IPS DF 4.7 (cell line): ENCODE measurements around the gene FBXO46.

ENCODE experiments used
- DNase-seq: peaks from one replicate; pipeline ENCODE4 v3.0.0-alpha.2; 2013; ENCODE audit warnings: low spot score; ENCODE audit errors: extremely low read depth

Gene FBXO46

DNA sequence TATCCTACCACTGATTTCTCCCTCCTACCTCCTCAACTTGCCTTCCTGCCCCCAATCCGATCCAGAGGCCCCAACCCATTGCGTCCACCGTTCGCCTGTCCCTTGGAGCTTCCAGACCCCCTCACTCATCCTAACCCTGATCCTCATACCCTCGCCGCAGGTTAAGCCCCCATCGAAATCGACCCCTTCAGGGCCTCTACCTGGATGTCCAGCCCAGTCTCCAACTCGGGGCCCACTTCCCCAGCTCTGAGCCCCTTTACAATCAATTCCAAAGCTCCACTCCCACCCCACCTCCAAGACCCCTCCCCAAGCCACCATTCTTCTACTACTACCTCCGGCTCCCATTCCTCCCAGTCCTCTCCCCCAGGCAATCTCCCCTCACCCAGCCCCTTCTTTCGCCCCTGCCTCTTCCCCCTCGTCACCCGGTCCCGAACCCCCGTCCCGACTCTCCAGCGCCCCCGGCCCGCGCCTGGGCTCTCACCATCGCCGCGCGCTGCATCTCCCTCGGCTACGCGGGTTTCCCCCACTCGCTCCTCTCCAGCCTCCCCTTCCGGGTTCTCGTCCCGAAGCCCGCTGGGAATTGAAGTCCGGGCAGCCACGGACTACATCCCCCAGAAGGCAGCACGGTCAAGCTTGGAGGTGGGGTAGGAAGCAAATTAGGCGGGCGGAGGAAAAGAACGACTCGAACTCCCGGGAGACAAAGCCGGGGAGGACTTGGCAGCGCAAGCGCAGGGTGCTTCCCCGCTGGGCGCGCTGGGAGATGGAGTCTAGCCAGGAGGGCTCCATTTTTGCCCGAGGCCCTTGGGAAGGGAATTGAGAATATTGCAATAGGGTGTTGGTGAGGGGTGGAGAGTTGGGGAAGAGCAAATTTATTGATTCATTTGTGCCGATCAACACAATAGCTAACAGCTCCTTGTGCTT, at the start of gene FBXO46:
FBXO46 (minus strand) TSS at position 529 of the 921 bp plus-strand sequence. CDS start 17,401 bp downstream, outside the sequence.
- peak; percentile 97 for DNase-seq

DNA sequence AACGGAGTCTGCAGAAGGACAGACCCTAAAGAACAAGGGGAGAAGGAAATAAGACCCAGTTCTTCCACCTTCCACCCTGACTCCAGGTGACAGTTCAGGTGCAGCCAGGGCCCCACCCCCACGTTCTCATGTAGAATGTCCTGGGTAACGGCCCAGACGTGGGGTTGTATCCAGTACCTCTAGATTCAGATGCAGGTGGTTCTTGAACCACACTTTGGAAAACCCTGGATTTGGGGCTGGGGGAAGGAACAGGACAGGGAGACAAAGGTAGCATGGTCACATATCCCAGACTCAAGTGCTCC, 49.4 kb upstream of the FBXO46 start:
- DNase-seq = no peak

- no peak for DNase-seq
These were observed 48.8 kb upstream of the FBXO46 start for GRCh38 chr19:45779231-45780145.

DNA sequence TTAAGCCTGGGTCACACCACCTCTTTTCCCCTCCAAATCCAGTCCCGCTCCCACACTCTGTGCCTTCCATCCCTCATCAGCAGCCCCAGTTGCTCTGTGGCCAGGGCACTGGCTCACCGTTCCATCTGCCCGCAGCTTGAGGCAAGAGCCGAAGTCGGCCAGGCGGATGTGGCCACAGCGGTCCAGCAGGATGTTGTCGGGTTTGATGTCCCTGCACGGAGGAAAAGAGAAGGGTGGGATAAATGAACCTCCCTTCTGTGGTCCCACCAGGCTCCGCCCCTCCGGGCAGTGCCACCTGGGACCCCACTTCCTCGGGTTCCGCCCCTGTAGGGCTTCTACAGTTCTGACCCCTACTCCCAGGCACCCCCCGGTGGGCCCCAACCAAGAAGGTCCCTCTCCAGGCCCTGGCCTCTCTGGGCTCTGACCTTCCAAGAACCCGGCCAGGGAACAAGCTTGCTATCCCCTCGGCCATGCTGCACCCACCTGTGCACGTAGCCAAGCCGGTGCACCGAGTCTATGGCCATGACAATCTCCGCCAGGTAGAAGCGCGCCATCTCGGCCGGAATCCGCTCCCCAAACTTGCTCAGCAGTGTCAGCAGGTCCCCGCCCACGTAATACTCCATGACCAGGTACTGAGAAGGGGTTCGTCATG, 47.4 kb upstream of the FBXO46 start:
- no peak for DNase-seq

DNA sequence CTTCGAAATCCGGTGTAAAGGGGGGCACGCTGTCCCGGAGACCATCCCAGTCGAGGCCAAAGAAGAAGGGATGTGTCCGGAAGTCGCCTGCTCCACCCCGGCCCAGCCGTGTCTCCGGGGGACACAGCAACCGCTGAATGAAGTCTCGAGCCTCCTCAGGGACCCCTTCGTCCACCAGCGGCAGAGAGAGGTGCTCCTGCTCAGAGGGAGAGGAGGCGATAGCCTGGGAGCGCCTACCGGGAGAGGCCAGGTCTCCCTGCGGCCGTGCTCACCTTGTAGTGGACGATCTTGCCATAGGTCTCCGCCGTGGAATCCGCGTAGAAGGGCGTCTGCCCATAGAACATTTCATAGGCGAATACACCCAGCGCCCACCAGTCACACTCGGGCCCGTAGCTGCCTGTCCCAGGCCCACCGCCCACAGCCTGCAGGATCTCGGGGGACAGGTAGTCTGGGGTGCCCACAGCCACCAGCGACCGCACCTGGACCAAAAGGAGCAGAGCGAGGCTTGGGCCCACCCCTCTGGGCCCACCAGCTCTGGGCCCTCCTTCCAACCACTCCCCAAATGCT, 46.8 kb upstream of the FBXO46 start:
- DNase-seq = no peak

DNA sequence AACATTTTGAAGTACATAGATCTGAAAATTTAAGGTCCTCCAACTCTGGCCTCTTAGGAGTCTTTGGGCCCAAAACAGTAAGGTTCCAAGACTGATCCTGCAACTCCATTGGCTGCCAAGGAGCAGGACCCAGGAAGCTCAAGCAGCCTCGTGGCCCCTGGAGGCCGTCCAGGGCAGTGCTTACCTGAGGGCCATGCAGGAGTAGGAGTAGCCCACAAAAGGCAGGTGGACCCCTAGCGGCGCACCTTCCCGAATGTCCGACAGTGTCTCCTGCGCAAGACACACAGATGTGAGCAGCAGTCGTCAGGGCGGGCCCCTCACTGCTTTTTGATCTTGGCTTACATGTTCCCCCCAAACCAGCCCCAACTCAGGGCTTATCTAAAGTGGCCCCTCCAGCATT, 44.1 kb upstream of the FBXO46 start:
- DNase-seq = no peak

- no peak for DNase-seq
These were observed 42.7 kb upstream of the FBXO46 start for GRCh38 chr19:45773384-45773783.

DNA sequence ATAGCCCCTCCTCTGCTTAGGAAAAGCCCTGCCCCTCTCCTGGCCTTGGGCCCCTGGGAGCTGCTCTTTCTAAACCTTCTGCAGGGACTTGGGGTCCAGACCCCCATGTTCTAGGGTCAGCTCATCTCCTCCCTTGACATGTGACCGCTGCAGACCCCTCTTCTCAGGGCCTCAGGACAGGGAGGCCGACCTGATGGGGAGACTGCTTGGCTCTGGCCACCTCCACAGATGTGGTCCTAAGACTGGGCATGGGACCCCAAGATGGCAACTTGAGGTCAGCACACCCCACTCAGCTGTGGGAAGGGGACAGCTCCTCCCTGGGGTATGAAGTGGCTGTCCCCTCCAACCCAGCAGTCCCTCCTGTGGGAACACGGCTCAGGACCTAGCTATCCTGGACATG, 42.2 kb upstream of the FBXO46 start:
- no peak for DNase-seq

- DNase-seq = no peak
These were observed 41.6 kb upstream of the FBXO46 start for GRCh38 chr19:45772130-45772840.

DNA sequence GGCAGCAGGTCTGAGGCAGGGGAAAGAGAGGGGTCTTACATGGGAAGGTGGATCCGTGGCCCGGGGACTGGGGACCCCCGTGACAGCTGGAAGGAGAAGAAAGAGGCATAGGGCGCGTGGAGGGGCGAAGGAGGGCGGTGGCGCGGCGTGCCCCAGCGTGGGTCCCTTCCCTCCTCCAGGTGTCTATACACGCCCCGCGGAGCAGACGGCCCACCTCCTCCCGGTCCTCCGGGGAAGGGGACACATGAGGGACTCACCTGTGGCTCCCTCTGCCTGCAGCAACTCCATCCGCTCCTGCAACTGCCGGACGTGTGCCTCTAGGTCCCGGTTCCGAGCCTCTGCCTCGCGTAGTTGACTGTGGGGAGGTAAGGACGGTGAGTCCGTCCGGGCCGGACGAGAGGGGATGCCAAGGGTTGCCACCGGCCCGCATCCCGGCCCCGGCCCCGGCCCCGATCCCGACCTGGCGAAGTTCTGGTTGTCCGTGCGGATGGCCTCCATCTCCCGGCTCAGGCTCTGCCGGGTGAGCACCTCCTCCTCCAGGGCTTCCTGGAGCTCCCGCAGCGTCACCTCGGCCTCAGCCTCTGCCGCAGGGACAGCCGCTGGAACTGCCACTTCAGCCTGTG, 40.7 kb upstream of the FBXO46 start:
- no peak for DNase-seq

DNA sequence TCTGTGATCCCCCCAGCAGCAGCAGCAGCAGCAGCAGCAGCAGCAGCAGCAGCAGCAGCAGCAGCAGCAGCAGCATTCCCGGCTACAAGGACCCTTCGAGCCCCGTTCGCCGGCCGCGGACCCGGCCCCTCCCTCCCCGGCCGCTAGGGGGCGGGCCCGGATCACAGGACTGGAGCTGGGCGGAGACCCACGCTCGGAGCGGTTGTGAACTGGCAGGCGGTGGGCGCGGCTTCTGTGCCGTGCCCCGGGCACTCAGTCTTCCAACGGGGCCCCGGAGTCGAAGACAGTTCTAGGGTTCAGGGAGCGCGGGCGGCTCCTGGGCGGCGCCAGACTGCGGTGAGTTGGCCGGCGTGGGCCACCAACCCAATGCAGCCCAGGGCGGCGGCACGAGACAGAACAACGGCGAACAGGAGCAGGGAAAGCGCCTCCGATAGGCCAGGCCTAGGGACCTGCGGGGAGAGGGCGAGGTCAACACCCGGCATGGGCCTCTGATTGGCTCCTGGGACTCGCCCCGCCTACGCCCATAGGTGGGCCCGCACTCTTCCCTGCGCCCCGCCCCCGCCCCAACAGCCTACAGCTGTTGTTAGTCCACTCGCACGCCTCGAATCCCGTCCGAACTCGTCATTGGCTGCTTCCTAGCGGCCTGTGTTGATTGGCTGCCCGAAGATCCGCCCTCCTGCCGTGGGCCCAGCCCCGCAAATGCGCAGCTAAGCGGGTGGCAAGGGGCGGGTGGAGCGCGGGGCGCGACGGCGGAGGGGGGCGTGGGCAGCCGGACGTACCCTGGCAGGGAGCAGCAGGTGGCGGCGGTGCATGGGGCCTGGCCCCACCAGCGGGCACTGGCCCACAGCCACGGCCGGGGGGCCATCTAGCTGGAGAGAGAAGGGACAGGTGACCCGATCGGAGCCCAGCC, 39.8 kb upstream of the FBXO46 start:
- no peak for DNase-seq

- DNase-seq = no peak
These were observed 39.1 kb upstream of the FBXO46 start for GRCh38 chr19:45769821-45770191.

DNA sequence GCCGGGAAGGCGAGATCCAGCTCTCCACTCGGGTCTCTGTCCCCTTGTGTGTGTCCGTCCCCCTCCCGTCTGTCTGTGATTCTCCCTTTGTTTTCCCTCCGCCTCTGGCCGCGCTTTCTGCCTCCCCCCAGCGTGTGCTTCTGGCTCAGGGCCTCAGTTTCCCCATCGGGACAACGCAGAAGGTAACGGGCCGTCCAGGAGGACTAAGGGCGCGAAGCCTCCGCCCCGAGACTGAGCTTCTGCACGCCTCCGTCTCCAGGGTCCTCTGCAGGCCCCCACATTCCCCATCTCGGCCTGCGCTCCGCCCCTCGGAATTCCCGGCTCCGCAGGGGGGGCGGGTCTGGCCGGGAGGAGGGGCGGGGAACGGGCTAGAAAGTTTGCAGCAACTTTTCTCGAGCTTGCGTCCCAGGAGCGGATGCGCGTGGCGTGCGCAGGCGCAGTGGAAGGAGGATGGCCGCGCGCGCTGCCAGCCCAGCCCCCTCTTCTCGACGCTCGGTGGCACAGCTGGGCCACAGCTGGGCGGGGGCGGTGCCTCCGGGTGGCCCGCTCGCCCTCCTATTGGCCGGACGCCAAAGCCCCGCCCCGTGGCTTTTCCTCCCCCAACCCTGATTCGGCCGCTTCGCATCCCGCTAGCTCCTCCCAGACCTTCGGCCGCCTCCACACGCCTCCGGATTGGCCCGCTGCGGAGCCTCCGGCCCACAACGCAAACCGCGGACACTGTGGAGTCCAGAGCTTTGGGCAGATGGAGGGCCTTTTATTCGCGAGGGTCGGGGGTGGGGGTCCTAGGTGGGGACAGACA, 38.5 kb upstream of the FBXO46 start, which contains the start of gene SIX5:
SIX5 (minus strand) TSS at position 269 of the 799 bp plus-strand sequence. CDS start 408 bp downstream, outside the sequence.
- no peak for DNase-seq

DNA sequence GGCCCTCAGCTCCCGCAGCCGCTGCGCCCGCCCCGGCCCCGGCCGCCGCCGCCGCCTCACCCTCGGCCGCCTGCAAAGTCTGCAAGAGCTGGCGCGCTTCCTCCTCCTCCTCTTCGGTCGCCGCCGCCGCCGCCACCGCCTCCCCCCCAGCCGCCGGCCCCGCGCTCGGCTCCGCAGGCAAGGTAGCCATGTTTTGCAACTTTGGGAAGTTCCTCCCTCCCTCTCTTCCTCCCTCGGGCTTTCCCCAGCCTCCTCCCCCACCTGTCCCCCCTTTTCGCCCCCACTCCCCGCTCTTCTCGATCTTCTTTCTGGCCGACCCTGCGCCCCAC, 37.9 kb upstream of the FBXO46 start:
- no peak for DNase-seq

DNA sequence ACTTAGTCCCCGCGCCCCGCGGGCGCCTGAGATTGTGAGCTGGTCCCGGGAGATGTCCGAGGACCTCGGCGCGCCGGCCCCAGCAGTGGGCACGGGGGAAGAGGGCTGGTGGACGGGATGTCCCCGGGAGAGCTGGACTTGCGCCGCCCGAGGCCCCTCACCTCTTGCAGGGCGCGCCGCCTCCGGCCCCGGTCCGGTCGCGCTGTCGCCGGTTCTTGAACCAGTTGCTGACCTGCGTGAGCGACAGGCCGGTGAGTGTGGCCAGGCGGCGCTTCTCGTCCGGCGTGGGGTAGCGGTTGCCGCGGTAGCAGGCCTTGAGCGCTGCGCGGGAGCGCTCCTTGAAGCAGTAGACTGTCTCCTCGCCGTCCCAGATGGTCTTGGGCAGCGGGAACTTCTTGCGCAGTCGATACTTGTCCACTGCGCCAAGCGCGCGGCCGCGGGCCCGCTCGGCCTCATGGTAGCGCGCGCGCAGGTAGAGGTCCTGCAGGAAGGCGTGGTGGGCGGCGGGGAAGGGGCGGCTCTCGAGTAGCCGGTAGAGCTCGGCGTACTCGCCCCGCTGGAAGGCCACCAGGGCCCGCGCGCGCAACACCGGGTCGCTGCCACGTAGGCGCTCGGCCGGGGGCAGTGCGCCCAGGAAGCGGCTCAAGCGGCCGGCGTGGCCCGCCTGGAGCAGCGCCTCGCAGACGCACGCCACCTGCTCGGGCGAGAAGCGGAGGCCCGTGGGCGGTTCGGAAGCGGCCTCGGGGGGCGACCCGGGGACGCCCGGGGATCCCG, 37.4 kb upstream of the FBXO46 start:
- DNase-seq = no peak

DNA sequence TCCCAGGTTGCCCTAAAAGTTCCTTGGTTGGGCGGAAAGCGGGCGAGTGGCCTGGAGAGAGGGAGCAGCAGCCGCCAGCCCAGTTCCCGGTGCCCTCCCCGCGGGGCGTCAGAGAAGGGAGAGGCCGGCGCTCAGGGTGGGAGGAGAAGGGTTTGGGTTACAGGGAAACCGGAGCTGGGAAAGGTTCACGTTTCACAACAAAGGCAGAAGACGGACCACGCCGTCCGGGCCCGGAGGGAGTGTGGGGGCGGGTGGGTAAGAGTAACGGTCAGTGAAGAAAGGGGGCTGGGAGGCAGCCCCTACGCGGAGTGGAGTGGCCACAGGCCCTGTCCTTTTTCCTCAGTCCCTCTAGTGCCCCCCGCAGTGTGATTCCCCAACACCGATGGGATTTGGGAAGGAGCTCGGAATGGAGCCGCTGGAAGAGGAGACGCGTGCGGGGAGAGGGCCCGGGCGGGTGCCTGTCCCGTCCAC, 36.7 kb upstream of the FBXO46 start:
- DNase-seq = no peak

- no peak for DNase-seq
These were observed 36.2 kb upstream of the FBXO46 start for GRCh38 chr19:45766869-45767346.
